ENCODE measurements around the gene DSCAML1.
A peak's percentile ranks its signal among the peaks of the same experiment; 100 is the strongest.

Gene DSCAML1

GRCh38 chr11:117796872-117797529, at the start of gene DSCAML1:
Gene DSCAML1 (minus strand): TSS chr11:117797216. CDS start chr11:117797079, 137 bp downstream.
- peak; percentile 49 for DNase-seq

- DNase-seq: peak; percentile 86
Observed at GRCh38 chr11:117843666-117844484, 46.9 kb upstream of the DSCAML1 start.

- DNase-seq: no peak
Observed at GRCh38 chr11:117842131-117842941, 45.3 kb upstream of the DSCAML1 start.

- no peak for DNase-seq
Observed at GRCh38 chr11:117841551-117842031, 44.6 kb upstream of the DSCAML1 start.

- DNase-seq: no peak
Observed at GRCh38 chr11:117840881-117841550, 44.0 kb upstream of the DSCAML1 start.

GRCh38 chr11:117839936-117840813, 43.2 kb upstream of the DSCAML1 start:
- DNase-seq: no peak

- DNase-seq: no peak
Observed at GRCh38 chr11:117839380-117839881, 42.4 kb upstream of the DSCAML1 start.

- DNase-seq: no peak
Observed at GRCh38 chr11:117838901-117839300, 41.9 kb upstream of the DSCAML1 start.

GRCh38 chr11:117837791-117838190, 40.8 kb upstream of the DSCAML1 start:
- DNase-seq: no peak

- DNase-seq: no peak
Observed at GRCh38 chr11:117837070-117837776, 40.2 kb upstream of the DSCAML1 start.

GRCh38 chr11:117836077-117836960, 39.3 kb upstream of the DSCAML1 start:
- no peak for DNase-seq

- no peak for DNase-seq
Observed at GRCh38 chr11:117835576-117835975, 38.6 kb upstream of the DSCAML1 start.

GRCh38 chr11:117834838-117835443, 37.9 kb upstream of the DSCAML1 start:
- DNase-seq: no peak

GRCh38 chr11:117834068-117834810, 37.2 kb upstream of the DSCAML1 start:
- DNase-seq: no peak

GRCh38 chr11:117833401-117833891, 36.4 kb upstream of the DSCAML1 start:
- no peak for DNase-seq

- no peak for DNase-seq
Observed at GRCh38 chr11:117832511-117832910, 35.5 kb upstream of the DSCAML1 start.

- DNase-seq: no peak
Observed at GRCh38 chr11:117831661-117832415, 34.8 kb upstream of the DSCAML1 start.
